Lower leg skin (tissue), 3 donors: Measurements from ENCODE around the gene ZNF614.

Source experiments
- CTCF ChIP-seq, 3 donors: fragments of 450-650 bp; IDR thresholded peaks; one replicate each; pipeline ENCODE4 v1.5.1; 2016; ENCODE audit warnings: antibody characterized with exemption in 3 of 3, mild to moderate bottlenecking in 3 of 3, moderate library complexity in 2 of 3
- POLR2A ChIP-seq, 2 donors: fragments of 450-650 bp; IDR thresholded peaks; one replicate each; pipeline ENCODE4 v1.6.1; 2016 to 2017; ENCODE audit warnings: antibody characterized with exemption in 2 of 2, mild to moderate bottlenecking in 1 of 2, moderate library complexity in 1 of 2

DNA sequence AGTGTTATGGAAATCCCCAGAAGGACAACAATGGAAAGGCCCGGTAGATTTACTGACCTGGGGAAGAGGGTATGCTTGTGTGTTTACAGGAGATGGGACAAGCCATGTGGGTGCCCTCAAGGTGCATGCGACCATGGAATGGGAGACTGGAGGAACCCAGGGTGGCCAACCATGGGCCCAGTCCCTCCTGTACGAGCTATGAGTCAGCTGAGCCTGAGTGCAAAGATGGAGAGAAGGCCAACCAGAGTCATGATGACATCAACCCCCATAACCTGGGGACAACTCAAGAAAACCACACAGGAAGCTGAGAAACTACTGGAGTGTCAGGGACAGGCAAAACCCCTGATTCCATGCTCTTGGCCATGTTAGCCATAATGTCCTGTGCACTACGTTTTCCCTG is 49.3 kb downstream of the ZNF614 start:
- TF ChIP-seq POLR2A (IDR thresholded peaks at IDR 0.05) (no peak), CTCF (IDR thresholded peaks at IDR 0.05) (no peak)
